Choroid plexus epithelial cell (primary cell): Measurements from ENCODE around the gene KCNE1.

Source experiments
- DNase-seq: peaks from one replicate; pipeline ENCODE4 v3.0.0-alpha.2; 2010; ENCODE audit warnings: low read depth
- H3K4me3 ChIP-seq: 2 replicates; pipeline ENCODE4 v1.5.1; 2011; ENCODE audit warnings: low read depth, mild to moderate bottlenecking, control low read depth, low read length, moderate library complexity
- CTCF ChIP-seq: conservative IDR thresholded peaks from 2 replicates; pipeline ENCODE4 v1.5.1; 2011; ENCODE audit warnings: low read depth, mild to moderate bottlenecking, control low read depth, inconsistent platforms, low read length, moderate library complexity

The KCNE1 gene

DNA sequence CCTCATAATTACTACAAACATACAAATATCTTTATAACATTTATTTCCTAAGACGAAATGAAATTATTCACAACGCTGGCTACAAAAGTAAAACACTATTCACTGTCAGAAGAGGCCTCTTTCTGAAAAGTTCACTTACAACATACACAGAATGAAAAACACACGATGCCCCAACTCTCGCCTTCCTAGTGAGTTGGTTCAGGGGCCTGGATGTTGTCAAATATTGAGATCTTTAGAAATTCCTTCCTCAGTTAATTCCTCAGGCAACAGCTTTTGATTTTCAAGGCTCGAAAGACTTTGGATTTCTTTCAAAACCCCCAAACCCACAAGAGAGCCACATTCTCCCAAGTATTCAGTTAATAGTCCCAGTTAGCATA is 14.2 kb upstream of the KCNE1 start:
- DNase-seq: peak; percentile 55
- H3K4me3 ChIP-seq: peak overlapping the region; percentile 61
- no peak for TF ChIP-seq CTCF

DNA sequence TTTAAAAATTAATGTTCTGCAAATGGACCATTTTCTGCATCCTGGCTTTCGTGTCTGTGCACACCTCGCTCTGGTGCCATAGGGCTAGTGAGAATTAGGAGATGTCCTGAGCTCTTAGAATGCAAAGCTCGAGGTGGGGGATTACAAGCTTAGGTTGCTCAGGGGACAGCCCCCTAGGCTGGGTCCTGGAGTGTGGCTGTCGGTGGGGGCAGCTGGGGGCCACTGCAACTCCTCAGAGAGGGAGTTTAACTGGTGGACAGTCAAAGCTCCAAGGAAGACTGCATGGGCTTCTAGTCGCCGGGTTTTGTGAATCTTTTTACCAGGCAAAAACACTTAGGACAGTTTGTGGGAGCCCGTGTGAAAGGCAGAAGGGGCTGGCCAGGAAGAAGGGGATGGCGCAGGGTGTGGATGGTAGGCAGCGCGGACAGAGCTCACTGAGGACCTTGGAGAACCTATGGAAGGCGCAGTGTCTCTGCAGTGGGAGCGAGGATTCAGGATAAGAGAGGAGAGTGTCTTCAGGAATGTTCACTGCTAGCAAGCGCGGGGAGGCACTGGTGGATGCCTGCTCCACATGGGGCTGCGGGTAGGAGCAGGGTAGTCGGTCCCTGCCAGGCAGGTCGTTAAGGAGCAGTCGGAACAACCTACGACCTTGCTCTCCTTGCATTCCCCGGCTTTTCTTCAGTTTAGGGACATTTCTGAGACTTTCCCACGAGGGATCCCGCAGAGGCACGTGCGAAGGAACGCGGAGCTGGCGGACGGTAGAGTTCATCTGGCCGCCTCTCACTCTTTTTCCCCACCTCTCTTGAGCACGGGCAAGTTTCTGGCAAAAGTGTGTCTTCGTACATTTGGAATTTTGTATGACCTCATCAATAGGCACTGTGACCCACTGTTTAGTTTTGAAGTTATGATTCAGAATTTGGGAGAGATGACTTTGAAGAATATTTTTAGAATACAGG is 12.9 kb upstream of the KCNE1 start:
- peak; percentile 77 for DNase-seq
- H3K4me3 ChIP-seq: peak overlapping the region; percentile 61
- TF ChIP-seq CTCF: no peak

- no peak overlapping the region for H3K4me3 ChIP-seq
- no peak for TF ChIP-seq CTCF
- DNase-seq: no peak
Measured at GRCh38 chr21:34523019-34523555, 11.1 kb upstream of the KCNE1 start.

DNA sequence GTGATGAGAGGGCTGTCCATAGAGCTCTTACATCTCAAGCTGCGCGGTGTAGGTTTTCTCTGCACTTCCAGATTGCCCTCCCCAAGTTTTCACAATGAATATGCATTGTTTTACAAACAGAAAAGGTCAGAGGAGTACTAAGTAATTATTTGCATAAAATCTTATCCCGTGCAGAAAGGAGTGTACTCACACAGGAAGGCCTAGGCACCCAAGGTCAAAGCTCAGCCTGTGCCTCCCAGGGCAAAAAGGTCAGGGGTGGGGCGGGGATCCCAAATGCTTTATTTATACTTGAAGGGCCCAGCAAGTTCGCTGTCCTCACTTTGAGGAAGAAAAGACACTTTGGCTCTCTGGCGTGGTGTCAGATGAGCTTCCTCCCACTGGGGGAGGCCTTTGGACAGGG is 10.3 kb upstream of the KCNE1 start:
- no peak for DNase-seq
- TF ChIP-seq CTCF: no peak
- H3K4me3 ChIP-seq: no peak overlapping the region

DNA sequence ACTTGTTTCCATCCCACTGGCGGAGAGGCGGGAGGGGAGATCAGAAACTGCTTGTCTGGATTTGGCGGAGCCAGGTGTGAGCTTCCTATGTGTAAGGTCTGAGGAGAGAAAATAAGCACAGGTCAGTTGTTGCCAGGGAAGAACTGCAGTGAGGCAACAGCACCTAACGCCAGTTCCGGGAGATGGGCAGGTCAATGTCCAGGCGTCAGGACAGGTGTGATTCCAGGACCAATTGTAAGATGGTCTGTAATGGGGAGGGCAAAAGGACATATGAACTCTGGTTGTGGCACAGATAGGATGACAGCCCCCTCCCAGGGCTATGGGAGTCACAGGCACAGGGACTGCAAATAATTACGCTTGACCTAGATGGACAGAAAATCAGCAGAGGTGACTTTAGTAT is 9.6 kb upstream of the KCNE1 start:
- no peak overlapping the region for H3K4me3 ChIP-seq
- no peak for TF ChIP-seq CTCF
- DNase-seq: no peak

GRCh38 chr21:34520764-34521508 is 8.9 kb upstream of the KCNE1 start:
- DNase-seq: no peak
- TF ChIP-seq CTCF: no peak
- H3K4me3 ChIP-seq: no peak overlapping the region
